ENCODE data around the gene WEE2.

Gene WEE2

DNA sequence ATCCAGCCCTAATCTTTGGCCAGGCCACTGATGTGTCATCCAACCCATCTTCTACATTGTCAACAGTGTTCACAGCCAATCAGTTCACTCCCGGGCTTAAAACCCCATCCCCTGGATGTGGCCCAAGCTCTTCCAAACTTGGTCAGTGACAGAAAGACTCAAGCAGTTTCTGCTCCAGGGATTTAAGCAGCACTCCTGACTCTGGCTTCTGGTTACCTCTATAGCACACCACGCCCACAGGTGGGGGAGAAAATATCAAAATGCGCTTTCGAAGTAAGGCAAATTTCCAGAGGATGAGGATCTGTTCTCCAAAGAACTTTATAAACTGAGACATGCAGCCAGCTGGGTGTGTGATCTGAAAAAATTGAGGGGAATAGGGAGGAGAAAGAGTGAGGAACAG lies 42.1 kb upstream of the WEE2 start:
- no peak for DNase-seq (ENCODE audit: low read depth)
- TF ChIP-seq, protein P1, sequence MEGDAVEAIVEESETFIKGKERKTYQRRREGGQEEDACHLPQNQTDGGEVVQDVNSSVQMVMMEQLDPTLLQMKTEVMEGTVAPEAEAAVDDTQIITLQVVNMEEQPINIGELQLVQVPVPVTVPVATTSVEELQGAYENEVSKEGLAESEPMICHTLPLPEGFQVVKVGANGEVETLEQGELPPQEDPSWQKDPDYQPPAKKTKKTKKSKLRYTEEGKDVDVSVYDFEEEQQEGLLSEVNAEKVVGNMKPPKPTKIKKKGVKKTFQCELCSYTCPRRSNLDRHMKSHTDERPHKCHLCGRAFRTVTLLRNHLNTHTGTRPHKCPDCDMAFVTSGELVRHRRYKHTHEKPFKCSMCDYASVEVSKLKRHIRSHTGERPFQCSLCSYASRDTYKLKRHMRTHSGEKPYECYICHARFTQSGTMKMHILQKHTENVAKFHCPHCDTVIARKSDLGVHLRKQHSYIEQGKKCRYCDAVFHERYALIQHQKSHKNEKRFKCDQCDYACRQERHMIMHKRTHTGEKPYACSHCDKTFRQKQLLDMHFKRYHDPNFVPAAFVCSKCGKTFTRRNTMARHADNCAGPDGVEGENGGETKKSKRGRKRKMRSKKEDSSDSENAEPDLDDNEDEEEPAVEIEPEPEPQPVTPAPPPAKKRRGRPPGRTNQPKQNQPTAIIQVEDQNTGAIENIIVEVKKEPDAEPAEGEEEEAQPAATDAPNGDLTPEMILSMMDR (IDR thresholded peaks at IDR 0.05; ENCODE audit: control insufficient read depth, insufficient read depth, low read depth, low read length, missing control alignments) = no peak
- H3K4me3 ChIP-seq (ENCODE audit: control insufficient read depth, low read depth, low read length) = no peak overlapping the region

DNA sequence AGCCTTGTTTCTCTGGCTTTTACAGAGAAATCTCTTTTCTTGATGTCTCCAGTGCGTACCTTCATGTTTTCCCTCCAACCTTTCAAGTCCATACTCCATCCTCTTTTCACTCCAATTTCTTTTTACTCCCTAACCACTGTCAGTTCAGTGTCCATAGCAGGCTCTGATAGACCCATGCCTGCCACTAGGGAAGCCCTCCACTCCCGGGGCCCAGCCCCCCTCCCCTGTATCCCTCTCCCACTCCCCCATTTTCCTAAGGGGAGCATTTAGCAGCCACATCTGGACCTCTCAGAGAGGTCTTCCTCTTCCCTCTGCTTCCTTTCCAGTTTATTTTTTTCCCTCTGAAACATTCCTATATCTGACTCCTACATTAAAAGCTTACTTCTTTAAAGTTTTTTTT lies 39.3 kb upstream of the WEE2 start:
- no peak overlapping the region for H3K4me3 ChIP-seq (ENCODE audit: control insufficient read depth, low read depth, low read length)
- DNase-seq (ENCODE audit: low read depth) = no peak
- TF ChIP-seq, protein P1 (IDR thresholded peaks at IDR 0.05; ENCODE audit: control insufficient read depth, insufficient read depth, low read depth, low read length, missing control alignments) = no peak

DNA sequence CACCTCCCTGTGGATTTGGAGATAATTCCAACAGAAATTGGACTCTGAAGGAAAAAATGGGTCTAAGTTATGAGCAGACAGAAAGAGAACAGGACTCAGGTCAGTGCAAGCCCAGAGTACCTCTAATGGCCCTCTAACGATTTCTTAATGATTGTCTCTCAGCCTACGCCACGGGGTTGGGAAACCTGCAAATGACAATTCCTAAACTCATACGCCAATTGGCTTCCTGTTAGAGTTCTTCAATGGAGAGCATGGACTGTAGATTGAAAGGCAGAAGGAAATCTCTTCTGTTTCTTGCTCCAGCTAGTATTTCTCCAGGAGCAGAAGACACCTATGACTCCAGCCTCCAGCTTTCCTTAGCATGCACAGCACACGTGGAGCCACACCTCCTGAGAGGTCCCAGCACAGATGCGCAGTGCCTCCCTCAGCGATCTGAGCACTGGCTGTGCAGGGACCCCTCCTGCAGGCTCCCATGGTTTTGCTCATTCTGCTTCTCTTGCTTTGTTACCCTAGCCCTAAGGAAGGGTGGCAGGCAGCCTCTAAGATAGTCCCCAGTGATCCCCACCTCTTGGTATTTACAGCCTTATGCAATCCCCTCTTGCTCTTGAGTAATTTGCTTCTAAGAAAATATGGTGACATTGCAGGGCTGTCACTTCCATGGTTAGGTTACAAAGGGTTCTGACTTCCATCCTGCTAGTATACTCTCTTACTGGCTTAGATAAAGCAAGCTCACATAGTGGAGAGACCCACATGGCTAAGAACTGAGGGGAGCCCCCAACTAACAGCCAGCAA lies 36.3 kb upstream of the WEE2 start:
- no peak for DNase-seq (ENCODE audit: low read depth)
- TF ChIP-seq, protein P1 (IDR thresholded peaks at IDR 0.05; ENCODE audit: control insufficient read depth, insufficient read depth, low read depth, low read length, missing control alignments) = no peak
- H3K4me3 ChIP-seq (ENCODE audit: control insufficient read depth, low read depth, low read length) = no peak overlapping the region

DNA sequence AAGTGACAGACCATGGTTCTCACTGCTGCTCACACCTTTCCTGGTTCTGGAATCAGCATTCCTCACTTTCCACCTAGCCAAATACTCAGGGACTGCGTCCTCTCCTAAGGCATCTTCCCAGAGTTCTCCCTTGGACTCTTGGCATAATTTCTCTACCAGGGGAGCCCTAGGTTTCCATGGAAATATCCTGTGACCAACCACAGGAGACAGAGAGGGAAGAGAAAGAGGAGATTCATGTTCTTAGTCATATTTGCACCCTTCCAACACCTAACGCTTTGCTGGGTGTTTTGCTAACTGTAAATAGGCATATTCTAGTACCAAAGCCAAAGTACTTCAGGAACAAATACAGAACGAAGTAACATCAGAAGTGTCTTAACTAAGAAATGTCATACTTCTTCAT lies 34.8 kb upstream of the WEE2 start:
- H3K4me3 ChIP-seq (ENCODE audit: control insufficient read depth, low read depth, low read length) = no peak overlapping the region
- TF ChIP-seq, protein P1 (IDR thresholded peaks at IDR 0.05; ENCODE audit: control insufficient read depth, insufficient read depth, low read depth, low read length, missing control alignments) = no peak
- DNase-seq (ENCODE audit: low read depth) = no peak

DNA sequence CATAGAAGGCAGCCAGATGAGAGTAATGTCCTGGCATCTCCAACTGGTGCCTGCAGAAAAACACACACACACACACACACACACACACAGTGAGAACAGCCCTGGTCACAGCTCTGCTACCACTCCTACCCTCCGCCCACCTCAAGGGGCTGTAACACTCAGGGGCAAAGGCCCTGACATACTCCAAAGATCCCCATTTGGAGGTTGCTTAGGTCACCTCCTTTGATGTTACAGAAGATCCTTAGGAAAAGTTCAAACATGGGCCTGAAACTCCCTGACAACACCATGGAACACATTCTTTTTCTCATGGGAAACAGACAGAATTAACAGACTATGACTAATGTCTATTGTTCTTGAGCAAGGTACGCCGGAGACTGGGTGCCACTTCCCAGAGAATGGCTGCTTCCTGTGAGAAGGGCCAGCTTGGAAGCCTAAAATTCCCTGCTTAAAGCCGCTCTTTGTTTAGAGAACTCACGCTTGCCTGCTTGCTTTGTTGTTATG lies 33.9 kb upstream of the WEE2 start:
- DNase-seq (ENCODE audit: low read depth) = no peak
- TF ChIP-seq, protein P1 (IDR thresholded peaks at IDR 0.05; ENCODE audit: control insufficient read depth, insufficient read depth, low read depth, low read length, missing control alignments) = no peak
- H3K4me3 ChIP-seq (ENCODE audit: control insufficient read depth, low read depth, low read length) = no peak overlapping the region

DNA sequence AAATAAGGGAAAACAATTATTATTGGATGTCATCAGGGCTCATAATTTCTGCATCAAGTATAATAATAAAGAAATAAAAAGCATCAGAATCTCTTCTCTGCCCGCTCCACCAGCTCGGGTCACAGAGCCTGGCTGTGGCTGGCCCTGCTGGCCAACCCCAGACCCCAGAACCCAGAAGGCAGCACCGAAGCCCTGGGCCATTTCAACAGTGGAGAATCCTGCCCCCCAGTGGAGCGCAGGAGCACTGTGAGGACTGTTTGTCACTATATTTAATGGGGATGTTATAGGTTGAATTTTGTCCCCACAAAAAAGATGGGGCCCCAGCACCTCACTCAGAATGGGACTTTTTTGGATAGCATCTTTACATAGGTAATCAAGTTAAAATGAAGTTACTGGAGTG lies 33.5 kb upstream of the WEE2 start:
- TF ChIP-seq, protein P1 (IDR thresholded peaks at IDR 0.05; ENCODE audit: control insufficient read depth, insufficient read depth, low read depth, low read length, missing control alignments) = peak; percentile 24
- no peak overlapping the region for H3K4me3 ChIP-seq (ENCODE audit: control insufficient read depth, low read depth, low read length)
- DNase-seq (ENCODE audit: low read depth) = no peak

Data from AG09309 (cell line).